BLaER1 treated with 17β-estradiol and CSF1 and Interleukin-3, amounts not matched to agents 10 nM and 100 nM (cell line): ENCODE data around the gene ZNF267.

Experiments
- H3K27ac ChIP-seq, 11 experiments: shearing (Covaris generic); formaldehyde crosslinking; 2 replicates each; pipeline ENCODE4 v1.8.1; 2022
- H3K27me3 ChIP-seq, 11 experiments: shearing (Covaris generic); formaldehyde crosslinking; 2 replicates each; pipeline ENCODE4 v1.8.1; 2022
- H3K36me3 ChIP-seq, 11 experiments: shearing (Covaris generic); formaldehyde crosslinking; 2 replicates each; pipeline ENCODE4 v1.8.1; 2022
- H3K4me1 ChIP-seq, 10 experiments: shearing (Covaris generic); formaldehyde crosslinking; 2 replicates each; pipeline ENCODE4 v1.8.1; 2022
- H3K4me2 ChIP-seq, 11 experiments: shearing (Covaris generic); formaldehyde crosslinking; 2 replicates each; pipeline ENCODE4 v1.8.1; 2022
- H3K4me3 ChIP-seq, 10 experiments: shearing (Covaris generic); formaldehyde crosslinking; 2 replicates each; pipeline ENCODE4 v1.8.1; 2022
- H3K9ac ChIP-seq, 11 experiments: shearing (Covaris generic); formaldehyde crosslinking; 2 replicates each; pipeline ENCODE4 v1.8.1; 2022
- H3K9me3 ChIP-seq, 11 experiments: shearing (Covaris generic); formaldehyde crosslinking; replicated peaks in 1 of 11; 2 replicates each; pipeline ENCODE4 v1.8.1; 2022
- H4K20me1 ChIP-seq, 11 experiments: shearing (Covaris generic); formaldehyde crosslinking; 2 replicates each; pipeline ENCODE4 v1.8.1; 2022
- Cebpa-rat ChIP-seq, 11 experiments: shearing (Covaris generic); IDR thresholded peaks; 2 replicates each; pipeline ENCODE4 v1.8.1; 2022

ZNF267 gene

GRCh38 chr16:31875112-31875803 is 1.7 kb downstream of the ZNF267 start:
- Histone ChIP-seq H3K4me2 (peak overlapping the region; percentile 82 to 99 (median 96)), H3K9ac (peak overlapping the region; percentile 93 to 100 (median 99)), H3K27me3 (no peaks in the 10 kb centered on the region), H3K4me1 (peaks cover 40 to 81% (median 62%) of the 10 kb centered on the region in 10 experiments), H3K9me3 (peaks cover 8 to 57% (median 47%) of the 10 kb centered on the region in 11 experiments; a peak in 21 of 22 replicates), H3K27ac (peak overlapping the region; percentile 94 to 100 (median 98)), H3K4me3 (peak overlapping the region; percentile 85 to 99 (median 96)), H4K20me1 (peaks cover 45 to 62% (median 56%) of the 10 kb centered on the region in 11 experiments), H3K36me3 (peaks cover 43 to 53% (median 50%) of the 10 kb centered on the region in 11 experiments)
- no peak for TF ChIP-seq Cebpa-rat (IDR thresholded peaks at IDR 0.05)

- Histone ChIP-seq H3K27ac (peak overlapping the region in 5 of 11 experiments; percentile 97 to 100 (median 99); a peak in 10 of 22 replicates), H3K4me2 (peak overlapping the region; percentile 82 to 99 (median 96)), H3K9me3 (peaks cover 16 to 65% (median 55%) of the 10 kb centered on the region in 11 experiments; a peak in 21 of 22 replicates), H3K27me3 (no peaks in the 10 kb centered on the region), H3K4me1 (peaks cover 32 to 79% (median 58%) of the 10 kb centered on the region in 10 experiments), H3K36me3 (peaks cover 51 to 61% (median 58%) of the 10 kb centered on the region in 11 experiments), H3K9ac (peak overlapping the region in 3 of 11 experiments; percentile 99 to 100 (median 100); a peak in 8 of 22 replicates), H3K4me3 (peak overlapping the region; percentile 29 to 99 (median 94); a peak in 17 of 20 replicates), H4K20me1 (peaks cover 49 to 70% (median 60%) of the 10 kb centered on the region in 11 experiments)
- TF ChIP-seq Cebpa-rat (IDR thresholded peaks at IDR 0.05): no peak
Measured at GRCh38 chr16:31875928-31876547, 2.4 kb downstream of the ZNF267 start.

- Histone ChIP-seq H3K27ac (peak overlapping the region in 9 of 11 experiments; percentile 12 to 100 (median 58); a peak in 15 of 22 replicates), H3K27me3 (no peaks in the 10 kb centered on the region), H3K9me3 (peaks cover 27 to 75% (median 66%) of the 10 kb centered on the region in 11 experiments; a peak in 21 of 22 replicates), H3K9ac (peak overlapping the region in 6 of 11 experiments; percentile 30 to 100 (median 84); a peak in 11 of 22 replicates), H3K4me3 (peak overlapping the region in 9 of 10 experiments; percentile 24 to 99 (median 94); a peak in 17 of 20 replicates), H3K36me3 (peaks cover 62 to 73% (median 69%) of the 10 kb centered on the region in 11 experiments), H4K20me1 (peaks cover 51 to 81% (median 71%) of the 10 kb centered on the region in 11 experiments), H3K4me1 (peaks cover 32 to 70% (median 52%) of the 10 kb centered on the region in 10 experiments), H3K4me2 (peak overlapping the region; percentile 82 to 99 (median 96); a peak in 21 of 22 replicates)
- TF ChIP-seq Cebpa-rat (IDR thresholded peaks at IDR 0.05): no peak
Measured at GRCh38 chr16:31876951-31877828, 3.6 kb downstream of the ZNF267 start.

GRCh38 chr16:31877876-31878642 is 4.5 kb downstream of the ZNF267 start:
- peaks cover 29 to 68% (median 45%) of the 10 kb centered on the region in 10 experiments for H3K4me1 ChIP-seq
- peak overlapping the region in 7 of 11 experiments; percentile 20 to 100 (median 98); a peak in 12 of 22 replicates for H3K27ac ChIP-seq
- H3K4me2 ChIP-seq: peak overlapping the region in 7 of 11 experiments; percentile 82 to 99 (median 96); a peak in 13 of 22 replicates
- peaks cover 55 to 88% (median 77%) of the 10 kb centered on the region in 11 experiments for H4K20me1 ChIP-seq
- no peak for TF ChIP-seq Cebpa-rat (IDR thresholded peaks at IDR 0.05)
- no peaks in the 10 kb centered on the region for H3K27me3 ChIP-seq
- peak overlapping the region in 4 of 11 experiments; percentile 68 to 100 (median 100); a peak in 8 of 22 replicates for H3K9ac ChIP-seq
- peaks cover 70 to 81% (median 78%) of the 10 kb centered on the region in 11 experiments for H3K36me3 ChIP-seq
- peaks cover 34 to 81% (median 75%) of the 10 kb centered on the region in 11 experiments; a peak in 21 of 22 replicates for H3K9me3 ChIP-seq
- H3K4me3 ChIP-seq: peak overlapping the region in 8 of 10 experiments; percentile 5 to 99 (median 34); a peak in 12 of 20 replicates

GRCh38 chr16:31879937-31880321 is 6.3 kb downstream of the ZNF267 start:
- H3K4me2 ChIP-seq: peak overlapping the region in 7 of 11 experiments; percentile 16 to 99 (median 47); a peak in 11 of 22 replicates
- no peak for TF ChIP-seq Cebpa-rat (IDR thresholded peaks at IDR 0.05)

GRCh38 chr16:31880322-31880979 is 6.8 kb downstream of the ZNF267 start:
- H3K9me3 ChIP-seq: peaks cover 58 to 100% (median 97%) of the 10 kb centered on the region in 11 experiments; a peak in 21 of 22 replicates
- peak overlapping the region in 2 of 11 experiments; percentile 15 to 99; a peak in 3 of 22 replicates for H3K9ac ChIP-seq
- H3K4me2 ChIP-seq: peak overlapping the region in 7 of 11 experiments; percentile 16 to 99 (median 47); a peak in 11 of 22 replicates
- no peaks in the 10 kb centered on the region for H3K27me3 ChIP-seq
- H3K36me3 ChIP-seq: peaks cover 93 to 100% (median 100%) of the 10 kb centered on the region in 11 experiments
- H3K27ac ChIP-seq: peak overlapping the region in 4 of 11 experiments; percentile 11 to 51 (median 42); a peak in 6 of 22 replicates
- TF ChIP-seq Cebpa-rat (IDR thresholded peaks at IDR 0.05): no peak
- H3K4me1 ChIP-seq: peaks cover 17 to 75% (median 35%) of the 10 kb centered on the region in 10 experiments
- H4K20me1 ChIP-seq: peaks cover 39 to 100% (median 71%) of the 10 kb centered on the region in 11 experiments; a peak in 21 of 22 replicates
- H3K4me3 ChIP-seq: peak overlapping the region in 8 of 10 experiments; percentile 1 to 98 (median 24); a peak in 9 of 20 replicates

More at GRCh38 chr16:31879937-31880321, 6.3 kb downstream of the ZNF267 start:
- peak overlapping the region in 4 of 11 experiments; percentile 11 to 51 (median 42); a peak in 6 of 22 replicates for H3K27ac ChIP-seq
- peak overlapping the region in 2 of 11 experiments; percentile 15 to 99; a peak in 3 of 22 replicates for H3K9ac ChIP-seq
- peaks cover 22 to 70% (median 41%) of the 10 kb centered on the region in 10 experiments for H3K4me1 ChIP-seq
- peak overlapping the region in 7 of 10 experiments; percentile 4 to 98 (median 26); a peak in 9 of 20 replicates for H3K4me3 ChIP-seq
- peaks cover 88 to 100% (median 97%) of the 10 kb centered on the region in 11 experiments for H3K36me3 ChIP-seq
- H3K27me3 ChIP-seq: no peaks in the 10 kb centered on the region
- peaks cover 44 to 100% (median 76%) of the 10 kb centered on the region in 11 experiments for H4K20me1 ChIP-seq
- H3K9me3 ChIP-seq: peaks cover 53 to 100% (median 92%) of the 10 kb centered on the region in 11 experiments; a peak in 21 of 22 replicates
